SK-MEL-5 (cell line): ENCODE measurements around the gene MC2R. TPM values are rescaled to one million over a fixed set of nuclear protein-coding genes. Genes with fewer than 3 reads are reported as not detected.
"Not testable (repeated sequence)": the region's sequence is repeated elsewhere in the genome, so short reads cannot be mapped to it uniquely, and the experiment has no call there.

Experiments used
- DNase-seq: peaks from one replicate; pipeline ENCODE4 v3.0.0-alpha.2; 2016; ENCODE audit warnings: low read depth, low spot score
- in situ Hi-C: cut with HindIII; loops from 2 replicates; pipeline ENCODE4 v1.10.0; 2016; ENCODE audit warnings: low sequenced_read_pairs, high pct_unique_total_duplicates, low pct_unique_long_range_greater_than_20kb
- total RNA-seq: library from RNA; depleted of rRNA; stranded (reverse); fragments of >200 nt; shearing (Covaris generic); gene quantifications from 2 replicates; pipeline ENCODE4 v1.2.3, GENCODE V29; 2014; rRNA removed

MC2R gene
- total RNA-seq, 1 experiment from 2014 or later: not detected

DNA sequence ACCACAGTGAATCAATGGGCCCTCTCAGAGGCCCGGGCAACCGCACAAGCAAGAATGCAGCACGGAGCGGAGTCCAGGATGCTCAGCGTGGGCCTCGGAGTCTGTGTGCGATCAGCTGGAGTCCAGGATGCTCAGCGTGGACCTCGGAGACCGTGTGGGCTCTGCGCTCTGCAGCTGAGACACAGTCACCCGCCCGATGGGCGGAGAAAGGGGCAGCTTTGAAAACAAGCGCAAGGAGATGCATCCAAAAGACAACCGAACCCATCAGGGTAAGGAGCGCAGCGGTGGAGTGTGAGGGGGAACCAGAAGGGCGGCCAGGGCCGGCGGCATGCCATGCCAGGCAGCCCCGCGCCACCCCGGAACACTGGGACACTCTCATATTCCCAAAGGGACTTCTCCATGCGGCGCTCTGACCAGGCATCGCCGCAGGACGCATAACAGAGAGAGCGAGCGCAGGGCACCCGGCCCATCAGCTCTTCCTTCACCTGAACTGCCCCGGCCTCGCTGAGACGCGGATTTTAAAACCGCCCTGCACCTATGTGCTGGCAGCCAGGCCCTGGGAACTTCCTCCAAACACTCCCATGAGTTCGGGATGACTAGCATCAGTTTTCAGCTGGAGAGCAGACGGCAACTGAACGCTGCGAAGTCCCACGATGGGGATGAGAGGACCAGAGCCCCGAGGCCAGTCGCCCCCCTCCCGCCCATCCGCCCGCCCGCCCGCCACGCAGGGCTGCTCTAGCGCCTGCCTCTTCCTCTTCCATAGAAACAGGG, 46.6 kb downstream of the MC2R start:
- DNase-seq: no peak
- in situ Hi-C loops: no loop called here

DNA sequence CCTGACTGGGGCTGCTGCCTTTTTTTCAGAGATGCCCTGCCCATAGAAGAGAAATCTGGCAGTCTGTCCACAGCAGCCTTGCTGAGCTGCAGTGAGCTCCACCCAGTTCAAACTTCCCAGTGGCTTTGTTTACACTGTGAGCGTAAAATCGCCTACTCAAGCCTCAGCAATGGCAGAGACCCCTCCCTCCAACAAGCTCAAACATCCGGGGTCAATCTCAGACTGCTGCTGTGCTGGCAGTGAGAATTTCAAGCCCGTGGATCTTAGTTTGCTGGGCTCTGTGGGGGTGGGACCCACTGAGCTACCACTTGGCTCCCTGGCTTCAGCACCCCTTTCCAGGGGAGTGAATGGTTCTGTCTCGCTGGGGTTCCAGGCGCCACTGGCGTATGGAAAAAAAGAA, 52.4 kb downstream of the MC2R start:
- DNase-seq, in situ Hi-C loops: not testable (repeated sequence)

DNA sequence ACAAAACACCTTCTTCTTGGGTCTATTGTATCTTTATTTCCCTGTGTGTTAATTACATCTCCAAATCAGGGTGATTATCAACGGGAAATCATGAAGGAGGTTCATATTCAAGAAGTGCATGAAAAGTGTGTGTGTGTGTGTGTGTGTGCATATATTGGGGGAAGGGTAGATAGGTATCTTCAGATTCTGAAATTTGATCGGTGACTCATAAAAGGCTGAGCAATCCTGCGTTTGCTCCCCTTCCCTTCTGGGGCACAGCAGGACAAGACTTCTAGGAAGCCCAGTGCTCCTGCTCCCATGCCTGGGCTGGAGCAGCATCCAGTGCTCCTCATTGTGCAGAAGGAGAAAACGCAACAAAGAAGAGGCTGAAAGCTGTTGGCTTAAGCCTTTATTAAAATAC, 65.5 kb downstream of the MC2R start:
- in situ Hi-C loops: no loop called here
- no peak for DNase-seq

DNA sequence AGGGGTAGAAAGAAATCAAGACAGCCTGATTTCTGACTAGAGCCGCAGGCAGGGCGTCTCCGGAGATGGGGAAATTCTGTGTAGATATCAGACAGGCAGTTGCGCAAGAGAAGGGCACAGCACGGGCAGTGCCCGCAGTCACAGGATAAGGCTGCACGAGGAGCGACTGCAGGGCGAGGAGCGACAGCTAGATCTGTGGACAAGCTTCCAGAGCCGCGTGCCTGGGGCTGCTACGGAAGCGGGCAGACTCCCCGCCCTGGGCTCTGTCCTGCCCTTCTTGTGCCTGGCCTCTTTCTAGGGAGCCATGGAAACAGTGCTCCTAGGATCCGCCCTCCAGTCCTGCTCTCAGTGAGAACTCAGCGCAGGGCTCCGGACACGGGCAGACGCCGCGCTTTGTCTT, 78.8 kb downstream of the MC2R start:
- DNase-seq: no peak
- in situ Hi-C loops: no loop called here

DNA sequence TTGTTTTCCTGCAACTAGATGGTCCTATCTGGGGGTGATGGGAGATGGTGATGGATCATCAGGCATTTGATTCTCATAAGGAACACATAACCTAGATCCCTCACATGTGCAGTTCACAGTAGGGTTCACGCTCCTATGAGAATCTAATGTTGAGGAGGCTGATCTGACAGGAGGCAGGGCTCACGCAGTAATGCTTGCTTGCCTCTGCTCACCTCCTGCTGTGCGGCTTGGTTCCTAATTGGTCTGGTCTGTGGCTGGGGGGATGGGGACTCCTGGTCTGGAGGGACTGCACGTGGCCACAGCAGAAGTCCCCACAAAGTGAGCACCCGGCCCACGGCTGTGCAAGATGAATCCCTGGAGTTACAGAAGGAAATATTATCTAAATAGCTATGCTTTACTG, 80.1 kb downstream of the MC2R start:
- DNase-seq: no peak
- in situ Hi-C loops: no loop called here

DNA sequence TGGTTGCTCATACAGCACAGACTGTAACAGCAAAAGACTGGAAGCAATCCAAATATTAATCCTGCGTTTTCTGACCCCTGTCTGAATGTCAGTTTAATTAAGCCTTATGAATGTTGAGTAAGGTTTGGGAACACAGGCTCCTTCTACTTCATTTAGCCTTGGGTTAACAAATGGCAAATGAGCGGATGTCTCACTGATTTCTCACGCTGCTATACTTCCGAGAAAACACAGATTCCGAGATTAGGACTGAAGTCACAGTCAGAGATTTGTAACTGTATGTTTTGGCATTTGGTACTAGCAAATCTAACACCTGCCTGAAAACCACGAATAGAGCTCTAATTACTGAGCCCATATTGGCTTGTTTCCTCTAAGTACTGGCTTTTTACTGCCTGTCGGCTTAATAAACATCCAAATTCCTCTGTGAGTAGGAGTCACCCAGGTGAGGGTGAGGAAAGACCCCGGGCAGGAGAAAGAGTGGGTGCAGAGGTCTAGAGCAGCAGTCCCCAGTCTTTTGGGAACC, 80.8 kb downstream of the MC2R start:
- no peak for DNase-seq

More for the DNA sequence above, 80.8 kb downstream of the MC2R start:
- in situ Hi-C loops: no loop called here

Other genes with a start within 250 kb of the MC2R start
- 124 and 142 TPM in 2 replicates for gene FAM210A, start 189.0 kb downstream of the MC2R start, total RNA-seq
- 80.9 and 90.1 TPM in 2 replicates for gene RNMT, start 188.9 kb downstream of the MC2R start, total RNA-seq
- gene MC5R, start 91.4 kb downstream of the MC2R start, total RNA-seq: not detected in 2 replicates
- gene ZNF519, start 216.9 kb upstream of the MC2R start, total RNA-seq: 2.8 and 4.7 TPM in 2 replicates